ENCODE results near the gene MGAT4B.

MGAT4B gene

DNA sequence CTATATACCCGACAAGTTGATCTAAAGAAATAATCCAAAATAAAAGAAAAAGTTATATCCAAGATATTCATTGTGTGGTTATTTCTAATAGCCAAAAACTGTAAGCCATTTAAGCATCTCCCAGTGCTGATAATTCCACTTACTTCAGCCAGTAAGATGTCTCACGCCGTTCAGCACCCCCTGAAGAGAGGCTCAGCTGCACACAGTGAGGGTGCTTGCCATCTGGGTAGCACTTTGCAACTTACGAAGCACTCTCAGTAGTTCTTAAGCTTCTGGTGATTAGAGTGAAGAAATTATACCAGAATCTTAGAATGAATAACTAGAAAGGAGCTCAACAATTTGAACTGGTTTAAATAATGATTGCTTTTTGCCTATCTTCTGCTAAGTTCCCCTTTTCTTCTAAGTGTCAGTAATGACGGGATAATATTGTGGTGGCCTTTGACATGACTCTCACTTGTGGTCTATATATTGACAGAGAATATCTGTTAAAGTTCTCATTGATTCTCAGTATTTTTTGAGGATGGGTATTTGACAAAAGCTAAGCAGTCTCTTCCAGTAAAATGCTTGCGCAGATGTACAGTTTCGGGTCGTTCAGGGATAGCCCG is 39.1 kb downstream of the MGAT4B start:
- DNase-seq, result no peak

DNA sequence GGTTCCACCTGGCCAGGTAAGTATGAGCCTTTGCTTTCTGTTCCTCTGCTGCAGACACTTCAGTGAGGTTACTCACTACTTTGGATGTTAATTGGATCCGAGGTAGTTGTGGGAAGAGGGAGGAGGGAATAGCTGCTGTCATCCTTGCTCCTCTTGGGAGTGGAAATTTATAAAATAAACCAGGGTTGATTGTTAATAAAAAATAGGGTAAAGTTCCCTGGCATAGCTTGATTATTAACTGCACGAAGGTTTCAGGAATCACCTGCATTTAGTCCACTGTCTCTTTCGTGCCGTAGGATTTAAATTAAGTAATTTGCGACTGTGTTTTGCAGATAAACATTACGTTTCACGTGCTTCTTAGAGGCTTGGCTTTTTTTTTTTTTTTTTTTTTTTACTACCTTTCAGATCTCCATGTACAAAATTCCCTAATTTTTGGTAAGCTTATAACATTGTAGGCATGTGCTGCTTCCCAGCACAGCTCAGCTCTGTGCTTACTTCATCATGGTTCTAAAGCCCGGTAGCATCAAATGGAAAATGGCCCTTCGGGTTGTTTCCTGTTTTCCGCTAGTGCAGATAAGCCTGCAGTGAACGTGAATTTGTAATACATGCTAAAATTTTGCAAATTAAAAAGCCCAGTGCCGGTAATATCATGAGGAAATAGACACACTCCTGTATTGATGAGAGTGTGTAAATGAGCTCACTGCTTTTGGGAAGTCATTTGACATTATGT is 39.8 kb downstream of the MGAT4B start:
- no peak for DNase-seq

DNA sequence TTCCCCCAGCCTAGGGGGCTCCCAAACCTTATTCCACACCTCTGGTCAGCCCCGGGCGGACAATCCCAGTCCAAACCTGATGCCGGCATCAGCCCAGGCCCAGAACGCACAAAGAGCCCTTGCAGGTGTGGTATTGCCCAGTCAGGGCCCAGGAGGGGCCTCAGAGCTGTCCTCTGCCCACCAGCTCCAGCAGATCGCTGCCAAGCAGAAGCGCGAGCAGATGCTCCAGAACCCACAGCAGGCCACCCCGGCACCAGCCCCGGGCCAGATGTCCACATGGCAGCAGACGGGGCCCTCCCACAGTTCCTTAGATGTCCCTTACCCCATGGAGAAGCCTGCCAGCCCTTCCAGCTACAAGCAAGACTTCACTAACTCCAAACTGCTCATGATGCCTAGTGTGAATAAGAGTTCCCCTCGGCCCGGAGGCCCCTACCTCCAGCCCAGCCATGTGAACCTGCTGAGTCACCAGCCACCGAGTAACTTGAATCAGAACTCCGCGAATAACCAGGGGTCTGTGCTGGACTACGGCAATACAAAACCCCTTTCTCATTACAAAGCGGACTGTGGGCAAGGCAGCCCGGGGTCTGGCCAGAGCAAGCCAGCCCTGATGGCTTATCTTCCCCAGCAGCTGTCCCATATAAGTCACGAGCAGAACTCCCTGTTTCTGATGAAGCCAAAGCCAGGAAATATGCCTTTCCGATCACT is 40.5 kb downstream of the MGAT4B start:
- no peak for DNase-seq

DNA sequence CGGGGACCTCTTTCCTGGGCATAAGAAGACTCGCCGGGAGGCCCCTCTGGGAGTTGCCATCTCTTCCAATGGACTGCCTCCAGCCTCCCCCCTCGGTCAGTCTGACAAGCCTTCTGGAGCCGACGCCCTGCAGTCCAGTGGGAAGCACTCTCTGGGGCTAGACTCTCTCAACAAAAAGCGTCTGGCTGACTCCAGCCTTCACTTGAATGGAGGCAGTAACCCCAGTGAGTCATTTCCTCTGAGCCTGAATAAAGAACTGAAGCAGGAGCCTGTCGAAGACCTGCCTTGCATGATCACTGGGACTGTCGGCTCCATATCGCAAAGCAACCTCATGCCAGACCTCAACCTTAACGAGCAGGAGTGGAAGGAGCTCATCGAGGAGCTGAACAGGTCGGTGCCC is 41.3 kb downstream of the MGAT4B start:
- DNase-seq, result no peak

DNA sequence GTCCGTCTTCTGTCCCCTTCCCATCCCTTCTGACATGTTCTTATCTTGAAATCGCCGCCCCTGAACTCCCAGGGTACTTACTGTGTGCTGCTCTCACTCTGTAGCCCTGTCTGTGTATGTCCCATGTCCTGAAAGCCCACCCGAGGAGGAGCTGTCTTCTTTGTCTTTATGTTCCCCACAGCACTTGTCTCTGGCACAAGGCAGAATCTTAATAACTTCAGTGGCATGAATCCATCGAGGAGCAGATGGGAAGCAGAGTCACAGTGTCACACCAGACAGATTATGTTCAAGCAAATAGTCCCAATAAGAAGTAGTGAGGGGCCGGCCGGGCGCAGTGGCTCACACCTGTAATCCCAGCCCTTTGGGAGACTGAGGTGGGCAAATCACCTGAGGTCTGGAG is 42.6 kb downstream of the MGAT4B start:
- DNase-seq, result no peak

DNA sequence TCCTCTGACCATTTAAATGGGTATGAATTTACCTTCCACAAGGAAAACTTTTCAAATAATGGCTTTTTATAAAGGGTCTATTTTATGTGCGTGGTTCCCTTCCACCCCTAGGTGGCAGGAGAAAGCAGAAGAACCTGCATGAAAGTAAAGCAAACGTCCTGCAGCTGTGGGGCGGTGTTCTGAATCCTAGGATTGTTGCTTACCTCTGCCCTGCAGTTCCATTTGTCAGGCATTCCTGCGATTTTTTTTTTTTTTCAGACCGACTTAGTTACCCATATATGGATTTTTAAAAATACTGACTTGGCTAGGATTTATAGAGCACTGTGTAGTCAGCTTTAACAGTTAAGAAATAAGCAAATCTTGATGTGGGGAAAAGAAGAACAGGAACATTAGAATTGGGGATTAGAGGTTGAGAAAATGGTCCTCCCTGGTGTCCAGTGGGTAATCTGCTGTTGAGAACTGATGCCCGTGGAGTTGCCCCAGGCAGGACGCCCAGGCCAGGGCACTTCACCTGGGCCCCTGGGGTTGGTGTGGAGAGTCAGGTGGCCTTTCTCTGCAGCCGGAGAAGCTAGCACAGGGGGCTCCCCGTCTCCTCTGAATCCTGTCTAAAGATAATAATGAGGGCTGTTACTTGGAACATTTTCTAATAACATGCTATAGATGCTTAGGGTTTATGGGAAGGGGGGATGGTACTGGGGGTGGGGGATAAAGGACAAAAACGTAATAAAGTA is 43.3 kb downstream of the MGAT4B start:
- DNase-seq, result peak; percentile 36

DNA sequence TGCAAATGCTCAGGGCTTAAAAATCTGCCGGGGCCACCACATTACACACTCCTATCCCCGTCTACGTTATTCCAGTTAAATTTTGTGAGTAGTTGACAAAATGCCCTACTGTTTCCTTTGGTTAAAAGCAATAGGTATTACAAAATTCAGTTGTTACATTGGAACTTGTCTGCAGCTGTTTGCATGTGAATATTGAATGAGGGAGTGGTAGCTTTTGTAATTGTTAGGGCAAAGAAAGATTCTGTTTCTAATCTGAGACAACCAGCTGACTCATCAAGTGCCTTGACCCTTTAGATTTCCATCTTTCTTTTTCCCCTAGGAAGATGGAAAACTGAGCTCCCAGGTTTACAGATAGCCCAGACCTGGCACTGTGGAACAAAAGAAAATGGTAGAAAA is 43.9 kb downstream of the MGAT4B start:
- no peak for DNase-seq

DNA sequence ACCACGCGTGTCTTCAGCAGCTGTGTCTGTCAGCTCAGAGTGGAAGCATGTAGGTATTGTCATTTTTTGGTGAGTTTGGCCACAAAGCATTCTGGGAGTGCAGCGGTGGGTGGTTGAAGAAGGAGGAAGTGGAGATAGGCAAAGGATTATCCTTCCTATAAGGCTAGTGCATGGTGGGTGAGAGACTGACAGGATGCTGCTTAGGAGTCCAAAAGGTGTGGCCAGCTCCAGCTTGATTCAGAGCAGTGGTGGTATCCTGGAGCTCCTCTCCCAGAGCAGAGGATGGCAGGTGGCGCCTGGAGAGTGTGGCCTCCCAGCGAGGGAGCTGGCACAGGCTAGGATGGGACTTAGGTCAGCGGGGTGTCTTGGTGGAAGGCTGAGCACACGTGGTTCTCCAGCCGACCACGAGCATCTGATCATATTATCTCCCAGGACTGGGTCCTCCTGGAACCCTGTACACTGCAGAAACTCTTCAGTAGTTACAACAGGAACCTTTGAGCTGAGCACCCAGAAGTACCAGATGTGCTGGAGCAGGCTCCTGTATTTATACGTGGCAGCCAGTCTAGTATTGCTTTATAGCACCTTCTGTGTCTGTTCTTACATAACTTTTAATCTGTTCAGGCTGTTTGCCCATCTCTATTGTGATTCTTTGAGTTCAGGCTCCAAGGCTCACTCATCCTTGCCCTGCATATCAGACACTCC is 44.4 kb downstream of the MGAT4B start:
- peak; percentile 13 for DNase-seq

DNA sequence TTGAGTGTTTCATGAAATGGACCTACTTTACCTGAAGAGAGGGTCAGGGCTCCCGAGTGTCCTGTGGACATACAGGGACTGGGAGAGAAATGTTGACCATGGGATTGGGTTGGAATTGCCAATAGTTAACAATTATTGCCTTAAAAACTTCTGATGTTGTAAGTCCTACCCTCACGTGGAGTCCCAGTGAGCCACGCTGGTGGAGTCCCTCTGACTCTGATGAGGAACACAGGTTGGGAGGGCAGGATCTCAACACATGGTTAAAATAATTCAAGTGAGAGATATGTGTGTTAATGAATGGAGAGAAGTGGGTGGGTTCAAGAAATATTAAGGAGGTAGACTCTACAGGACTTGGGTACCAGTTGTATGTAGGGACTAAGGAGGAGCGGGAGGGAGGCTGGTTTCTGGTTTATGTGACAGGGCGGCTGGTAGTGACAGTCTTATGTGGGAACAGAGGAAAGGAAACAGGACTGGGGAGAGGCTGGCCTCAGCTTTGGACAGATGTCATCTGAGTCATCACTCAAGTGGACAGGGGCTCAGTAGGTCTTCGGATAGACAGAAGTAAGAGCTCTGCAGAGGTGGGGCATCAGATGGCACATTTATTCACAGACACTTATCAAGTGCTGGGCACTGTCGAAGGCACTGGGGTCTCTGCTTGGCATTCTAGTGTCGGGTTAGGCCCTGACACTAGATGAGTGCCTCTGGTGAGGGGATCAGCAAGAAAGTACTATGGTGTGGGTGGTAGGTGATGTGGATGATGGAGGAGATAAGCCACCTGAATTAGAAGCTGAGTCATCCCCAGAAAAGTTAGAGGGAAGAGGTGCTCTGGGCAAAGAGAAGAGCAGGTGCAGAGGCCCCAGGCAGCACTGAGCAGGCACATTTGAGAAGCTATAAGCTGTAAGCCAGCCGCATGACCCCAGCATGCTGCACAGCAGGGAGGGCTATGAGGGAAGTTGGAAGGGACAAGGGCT is 46.8 kb downstream of the MGAT4B start:
- DNase-seq, result no peak

DNA sequence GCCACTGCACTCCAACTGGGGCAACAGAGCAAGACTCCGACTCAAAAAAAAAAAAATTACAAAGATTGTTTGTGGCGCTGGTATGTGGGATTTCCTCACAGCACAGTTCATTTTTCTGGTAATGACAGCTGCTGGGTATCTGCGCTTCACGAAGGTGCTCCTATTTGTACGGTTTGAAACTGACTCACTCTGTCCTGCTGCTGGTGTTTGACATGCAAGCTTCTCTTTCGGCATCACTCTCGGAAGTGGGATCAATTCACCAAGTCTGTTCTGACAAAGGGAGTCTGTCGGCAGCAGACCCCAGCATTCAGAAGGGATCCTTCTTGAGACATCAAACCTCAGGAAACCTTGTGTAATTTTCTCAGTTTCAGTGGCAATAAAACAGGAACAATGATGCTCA is 47.7 kb downstream of the MGAT4B start:
- DNase-seq, result no peak

DNA sequence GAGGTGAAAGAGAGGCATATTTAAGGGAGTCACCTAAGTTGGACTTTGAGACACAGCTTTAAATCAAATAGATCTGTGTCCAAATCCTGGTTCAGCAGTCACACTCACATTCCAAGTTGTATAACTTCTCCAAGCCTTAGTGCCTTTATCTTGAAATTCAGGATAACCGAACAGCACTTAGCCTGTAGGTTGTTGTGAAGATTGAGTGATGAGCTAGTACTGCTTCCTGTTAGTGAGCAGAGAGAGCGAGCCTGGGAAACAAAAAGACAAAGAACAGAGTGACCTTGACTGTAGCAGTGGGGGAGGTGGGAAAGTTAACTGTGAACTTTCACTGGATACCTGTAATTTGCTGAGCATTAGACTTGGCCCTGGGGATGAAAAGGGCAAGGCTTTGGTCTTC is 51.6 kb downstream of the MGAT4B start:
- no peak for DNase-seq

DNA sequence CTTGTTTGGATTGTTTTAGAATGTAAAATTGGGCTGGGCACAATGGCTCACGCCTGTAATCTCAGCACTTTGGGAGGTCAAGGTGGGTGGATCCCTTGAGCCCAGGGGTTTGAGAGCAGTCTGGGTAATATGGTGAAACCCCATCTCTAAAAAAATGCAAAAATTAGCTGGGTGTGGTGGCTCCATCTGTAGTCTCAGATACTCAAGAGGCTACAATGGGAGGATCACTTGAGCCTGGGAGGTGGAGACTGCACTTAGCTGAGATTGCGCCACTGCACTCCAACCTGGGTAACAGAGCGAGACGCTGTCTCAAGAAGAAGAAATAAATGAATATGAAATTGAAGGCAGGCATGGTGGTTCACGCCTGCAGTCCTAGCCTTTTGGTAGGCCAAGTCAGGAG is 52.7 kb downstream of the MGAT4B start:
- DNase-seq, result no peak

DNA sequence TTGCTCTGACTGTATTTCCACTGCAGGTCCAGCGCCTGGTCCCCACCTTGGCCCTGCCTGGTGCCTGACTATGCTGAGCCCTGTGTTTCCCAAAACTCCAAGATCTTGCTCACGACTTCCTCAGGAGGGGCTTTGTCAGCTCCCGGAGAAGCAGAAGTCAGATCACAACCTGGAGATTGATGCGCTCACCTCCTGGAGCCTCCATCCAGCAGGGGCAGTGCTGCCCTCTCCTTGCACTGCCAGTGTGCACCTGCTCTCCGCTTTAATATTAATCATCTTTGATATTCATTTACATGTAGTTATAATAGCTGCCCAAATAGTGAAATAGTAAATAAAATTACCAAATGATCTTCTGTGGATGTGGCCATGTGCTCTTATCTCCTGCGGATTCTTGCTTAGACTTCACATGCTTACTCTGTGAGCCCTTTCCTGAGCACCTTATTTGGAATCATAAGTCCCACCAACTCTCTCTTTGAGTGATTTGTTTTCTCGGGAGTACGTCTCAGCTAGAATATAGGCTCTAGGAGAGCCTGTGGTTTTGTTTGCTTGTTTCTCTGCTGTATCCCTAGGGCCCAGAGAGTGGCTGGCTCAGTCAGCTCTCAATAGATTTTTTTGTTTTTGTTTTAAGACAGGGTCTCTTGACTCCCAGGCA is 56.7 kb downstream of the MGAT4B start:
- DNase-seq, result no peak

DNA sequence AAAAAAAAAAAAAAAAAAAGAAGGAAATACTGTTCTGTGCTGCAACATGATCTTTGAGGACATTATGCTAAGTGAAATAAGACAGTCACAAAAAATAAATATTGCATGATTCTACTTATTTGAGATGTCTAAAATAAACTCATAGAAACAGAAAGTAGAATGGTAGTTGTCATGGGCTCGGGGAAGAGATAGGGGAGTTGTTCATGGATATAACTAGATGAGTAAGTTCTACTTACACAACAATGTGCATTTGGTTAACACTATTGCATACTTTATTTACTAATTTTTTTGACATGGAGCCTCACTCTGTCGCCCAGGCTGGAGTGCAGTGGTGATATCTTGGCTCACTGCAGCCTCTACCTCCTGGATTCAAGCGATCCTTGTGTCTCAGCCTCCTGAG is 58.9 kb downstream of the MGAT4B start:
- no peak for DNase-seq
